ENCODE data around the gene ZNF12. TPM values are rescaled to one million over a fixed set of nuclear protein-coding genes. Genes with fewer than 3 reads are reported as not detected.

The ZNF12 gene
- total and polyA plus RNA-seq, 4 donors = 4.4 to 9.9 (median 7.6) TPM

DNA sequence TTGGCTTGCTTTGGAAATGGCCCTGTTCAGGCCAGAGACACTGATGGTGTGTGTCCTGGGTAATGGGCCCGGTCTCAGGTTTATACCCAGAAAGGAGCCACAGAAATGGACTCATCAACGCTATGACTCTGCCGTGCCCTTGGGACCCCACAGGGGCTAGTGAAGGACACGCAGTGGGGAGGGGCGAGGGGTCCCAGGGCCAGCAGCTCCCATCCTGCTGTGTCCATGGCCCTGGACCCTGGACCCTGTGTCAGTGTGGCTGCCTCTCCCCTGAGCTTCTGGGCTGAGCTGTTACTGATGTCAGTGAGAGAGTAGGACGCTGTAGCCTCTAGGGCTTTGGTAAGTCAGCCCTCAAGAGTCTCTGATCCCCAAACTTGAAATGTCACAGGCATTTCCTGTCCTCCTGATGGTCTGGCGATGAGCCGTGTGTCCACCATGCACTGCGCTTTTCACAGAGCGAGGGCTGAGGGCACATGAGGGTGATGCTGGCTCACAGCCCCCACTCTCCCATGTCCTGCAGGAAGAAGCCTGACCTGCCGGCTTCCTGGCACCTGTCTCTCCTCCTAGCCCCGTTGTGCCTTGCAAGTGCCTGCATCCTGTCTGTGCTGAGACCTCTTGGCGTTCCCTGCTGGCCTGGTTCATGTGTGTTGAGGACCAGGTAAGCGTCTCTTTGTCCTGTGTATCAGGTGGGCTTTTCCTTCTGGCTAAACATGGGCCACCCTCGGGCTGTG lies 65.3 kb downstream of the ZNF12 start:
- no peak overlapping the region for H3K9ac ChIP-seq (ENCODE audit: low read depth in 1 of 2, low read length in 2 of 2)
- 90% methylated on average over 15 of the region's 15 CpGs for WGBS
- H3K4me1 ChIP-seq (ENCODE audit: control insufficient read depth in 4 of 4, insufficient read depth in 4 of 4, low read length in 3 of 4) = peaks cover 7 to 18% (median 11%) of the 10 kb centered on the region in 4 donors
- H3K27ac ChIP-seq (ENCODE audit: low read depth in 1 of 2, low read length in 2 of 2) = no peak overlapping the region
- H3K27me3 ChIP-seq (ENCODE audit: control insufficient read depth in 4 of 4, insufficient read depth in 4 of 4, low read length in 3 of 4) = no peaks in the 10 kb centered on the region
- no peak for TF ChIP-seq HNF4A (conservative IDR thresholded peaks at IDR 0.05)
- TF ChIP-seq, protein P1, sequence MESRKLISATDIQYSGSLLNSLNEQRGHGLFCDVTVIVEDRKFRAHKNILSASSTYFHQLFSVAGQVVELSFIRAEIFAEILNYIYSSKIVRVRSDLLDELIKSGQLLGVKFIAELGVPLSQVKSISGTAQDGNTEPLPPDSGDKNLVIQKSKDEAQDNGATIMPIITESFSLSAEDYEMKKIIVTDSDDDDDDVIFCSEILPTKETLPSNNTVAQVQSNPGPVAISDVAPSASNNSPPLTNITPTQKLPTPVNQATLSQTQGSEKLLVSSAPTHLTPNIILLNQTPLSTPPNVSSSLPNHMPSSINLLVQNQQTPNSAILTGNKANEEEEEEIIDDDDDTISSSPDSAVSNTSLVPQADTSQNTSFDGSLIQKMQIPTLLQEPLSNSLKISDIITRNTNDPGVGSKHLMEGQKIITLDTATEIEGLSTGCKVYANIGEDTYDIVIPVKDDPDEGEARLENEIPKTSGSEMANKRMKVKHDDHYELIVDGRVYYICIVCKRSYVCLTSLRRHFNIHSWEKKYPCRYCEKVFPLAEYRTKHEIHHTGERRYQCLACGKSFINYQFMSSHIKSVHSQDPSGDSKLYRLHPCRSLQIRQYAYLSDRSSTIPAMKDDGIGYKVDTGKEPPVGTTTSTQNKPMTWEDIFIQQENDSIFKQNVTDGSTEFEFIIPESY (IDR thresholded peaks at IDR 0.05) = no peak
- no peak for TF ChIP-seq EGR1 (IDR thresholded peaks at IDR 0.05; ENCODE audit: low read depth in 2 of 2)
- no peak for TF ChIP-seq GABPA (IDR thresholded peaks at IDR 0.05 in 1 of 2, conservative IDR thresholded peaks at IDR 0.05 in 1 of 2)
- TF ChIP-seq, protein P2, sequence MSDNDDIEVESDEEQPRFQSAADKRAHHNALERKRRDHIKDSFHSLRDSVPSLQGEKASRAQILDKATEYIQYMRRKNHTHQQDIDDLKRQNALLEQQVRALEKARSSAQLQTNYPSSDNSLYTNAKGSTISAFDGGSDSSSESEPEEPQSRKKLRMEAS (IDR thresholded peaks at IDR 0.05) = no peak
- H3K9me3 ChIP-seq (ENCODE audit: control insufficient read depth in 4 of 4, low read length in 3 of 4) = no peaks in the 10 kb centered on the region
- peaks cover 8 to 43% (median 23%) of the 10 kb centered on the region in 4 donors for H3K36me3 ChIP-seq (ENCODE audit: control insufficient read depth in 4 of 4, insufficient read depth in 3 of 4, low read depth in 1 of 4, low read length in 3 of 4)
- DNase-seq (ENCODE audit: low spot score) = no peak
- no peak overlapping the region for H3K4me3 ChIP-seq (ENCODE audit: low read depth in 1 of 3, low read length in 3 of 3)

DNA sequence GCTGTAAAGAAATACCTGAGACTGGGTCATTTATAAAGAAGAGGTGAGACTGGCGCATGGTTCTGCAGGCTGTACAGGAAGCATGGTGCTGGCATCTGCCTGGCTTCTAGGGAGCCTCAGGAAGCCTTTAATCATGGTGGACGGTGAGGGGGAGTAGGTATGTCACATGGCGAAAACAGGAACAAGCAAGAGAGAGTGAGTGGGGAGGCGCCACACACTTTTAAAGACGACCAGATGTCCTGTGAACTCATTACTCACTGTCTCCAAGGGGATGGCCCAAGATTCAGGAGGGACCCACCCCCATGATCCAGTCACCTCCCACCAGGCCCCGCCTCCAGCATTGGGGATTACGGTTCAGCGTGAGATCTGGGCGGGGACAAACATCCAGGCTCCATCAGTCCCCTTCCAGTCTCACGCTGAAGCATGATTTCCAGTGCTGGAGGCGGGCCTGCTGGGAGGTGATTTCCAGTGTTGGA lies 66.5 kb downstream of the ZNF12 start:
- peaks cover 8 to 36% (median 20%) of the 10 kb centered on the region in 4 donors for H3K36me3 ChIP-seq (ENCODE audit: control insufficient read depth in 4 of 4, insufficient read depth in 3 of 4, low read depth in 1 of 4, low read length in 3 of 4)
- H3K27ac ChIP-seq (ENCODE audit: low read depth in 1 of 2, low read length in 2 of 2) = no peak overlapping the region
- H3K9ac ChIP-seq (ENCODE audit: low read depth in 1 of 2, low read length in 2 of 2) = no peak overlapping the region
- H3K4me3 ChIP-seq (ENCODE audit: low read depth in 1 of 3, low read length in 3 of 3) = no peak overlapping the region
- no peaks in the 10 kb centered on the region for H3K9me3 ChIP-seq (ENCODE audit: control insufficient read depth in 4 of 4, low read length in 3 of 4)
- no peak for TF ChIP-seq JUND (IDR thresholded peaks at IDR 0.05)
- TF ChIP-seq, protein P3, sequence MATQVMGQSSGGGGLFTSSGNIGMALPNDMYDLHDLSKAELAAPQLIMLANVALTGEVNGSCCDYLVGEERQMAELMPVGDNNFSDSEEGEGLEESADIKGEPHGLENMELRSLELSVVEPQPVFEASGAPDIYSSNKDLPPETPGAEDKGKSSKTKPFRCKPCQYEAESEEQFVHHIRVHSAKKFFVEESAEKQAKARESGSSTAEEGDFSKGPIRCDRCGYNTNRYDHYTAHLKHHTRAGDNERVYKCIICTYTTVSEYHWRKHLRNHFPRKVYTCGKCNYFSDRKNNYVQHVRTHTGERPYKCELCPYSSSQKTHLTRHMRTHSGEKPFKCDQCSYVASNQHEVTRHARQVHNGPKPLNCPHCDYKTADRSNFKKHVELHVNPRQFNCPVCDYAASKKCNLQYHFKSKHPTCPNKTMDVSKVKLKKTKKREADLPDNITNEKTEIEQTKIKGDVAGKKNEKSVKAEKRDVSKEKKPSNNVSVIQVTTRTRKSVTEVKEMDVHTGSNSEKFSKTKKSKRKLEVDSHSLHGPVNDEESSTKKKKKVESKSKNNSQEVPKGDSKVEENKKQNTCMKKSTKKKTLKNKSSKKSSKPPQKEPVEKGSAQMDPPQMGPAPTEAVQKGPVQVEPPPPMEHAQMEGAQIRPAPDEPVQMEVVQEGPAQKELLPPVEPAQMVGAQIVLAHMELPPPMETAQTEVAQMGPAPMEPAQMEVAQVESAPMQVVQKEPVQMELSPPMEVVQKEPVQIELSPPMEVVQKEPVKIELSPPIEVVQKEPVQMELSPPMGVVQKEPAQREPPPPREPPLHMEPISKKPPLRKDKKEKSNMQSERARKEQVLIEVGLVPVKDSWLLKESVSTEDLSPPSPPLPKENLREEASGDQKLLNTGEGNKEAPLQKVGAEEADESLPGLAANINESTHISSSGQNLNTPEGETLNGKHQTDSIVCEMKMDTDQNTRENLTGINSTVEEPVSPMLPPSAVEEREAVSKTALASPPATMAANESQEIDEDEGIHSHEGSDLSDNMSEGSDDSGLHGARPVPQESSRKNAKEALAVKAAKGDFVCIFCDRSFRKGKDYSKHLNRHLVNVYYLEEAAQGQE (IDR thresholded peaks at IDR 0.05) = no peak
- TF ChIP-seq NR2F2 (IDR thresholded peaks at IDR 0.05) = no peak
- TF ChIP-seq, protein P4, sequence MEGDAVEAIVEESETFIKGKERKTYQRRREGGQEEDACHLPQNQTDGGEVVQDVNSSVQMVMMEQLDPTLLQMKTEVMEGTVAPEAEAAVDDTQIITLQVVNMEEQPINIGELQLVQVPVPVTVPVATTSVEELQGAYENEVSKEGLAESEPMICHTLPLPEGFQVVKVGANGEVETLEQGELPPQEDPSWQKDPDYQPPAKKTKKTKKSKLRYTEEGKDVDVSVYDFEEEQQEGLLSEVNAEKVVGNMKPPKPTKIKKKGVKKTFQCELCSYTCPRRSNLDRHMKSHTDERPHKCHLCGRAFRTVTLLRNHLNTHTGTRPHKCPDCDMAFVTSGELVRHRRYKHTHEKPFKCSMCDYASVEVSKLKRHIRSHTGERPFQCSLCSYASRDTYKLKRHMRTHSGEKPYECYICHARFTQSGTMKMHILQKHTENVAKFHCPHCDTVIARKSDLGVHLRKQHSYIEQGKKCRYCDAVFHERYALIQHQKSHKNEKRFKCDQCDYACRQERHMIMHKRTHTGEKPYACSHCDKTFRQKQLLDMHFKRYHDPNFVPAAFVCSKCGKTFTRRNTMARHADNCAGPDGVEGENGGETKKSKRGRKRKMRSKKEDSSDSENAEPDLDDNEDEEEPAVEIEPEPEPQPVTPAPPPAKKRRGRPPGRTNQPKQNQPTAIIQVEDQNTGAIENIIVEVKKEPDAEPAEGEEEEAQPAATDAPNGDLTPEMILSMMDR (IDR thresholded peaks at IDR 0.05; ENCODE audit: low read depth, low read length, missing input control) = no peak
- no peak for TF ChIP-seq RAD21 (IDR thresholded peaks at IDR 0.05)
- TF ChIP-seq HNF4A (conservative IDR thresholded peaks at IDR 0.05) = no peak
- TF ChIP-seq HNF4G (IDR thresholded peaks at IDR 0.05) = no peak
- no peak for TF ChIP-seq SP1 (IDR thresholded peaks at IDR 0.05)
- TF ChIP-seq, protein P2 (IDR thresholded peaks at IDR 0.05) = no peak
- H3K4me1 ChIP-seq (ENCODE audit: control insufficient read depth in 4 of 4, insufficient read depth in 4 of 4, low read length in 3 of 4) = peaks cover 7 to 20% (median 14%) of the 10 kb centered on the region in 4 donors
- peak; percentile 50 for DNase-seq (ENCODE audit: low spot score)
- no peaks in the 10 kb centered on the region for H3K27me3 ChIP-seq (ENCODE audit: control insufficient read depth in 4 of 4, insufficient read depth in 4 of 4, low read length in 3 of 4)
- 87% methylated on average over 11 of the region's 11 CpGs for WGBS

All from liver (tissue), 9 donors.